Stimulated activated naive CD8-positive, alpha-beta T cell treated with anti-CD3 and anti-CD28 coated beads, Interleukin-15, Interleukin-2, amounts not matched to agents 100 ng/mL and 50 ng/mL, for 24 hours (primary cell): ENCODE results near the gene NPIPB6.
"Not testable (repeated sequence)": the region's sequence is repeated elsewhere in the genome, so short reads cannot be mapped to it uniquely, and the experiment has no call there.

Experiments
- H3K27ac Mint-ChIP-seq: one replicate; pipeline ENCODE4 v1.8.0; 2021; ENCODE audit warnings: mild to moderate bottlenecking, mixed read lengths
- H3K27me3 Mint-ChIP-seq: one replicate; pipeline ENCODE4 v1.8.0; 2021; ENCODE audit warnings: mixed read lengths
- H3K36me3 Mint-ChIP-seq: one replicate; pipeline ENCODE4 v1.8.0; 2021; ENCODE audit warnings: low read depth, mixed read lengths
- H3K4me1 Mint-ChIP-seq: one replicate; pipeline ENCODE4 v1.8.0; 2021; ENCODE audit warnings: low read depth, mixed read lengths
- H3K4me3 Mint-ChIP-seq: one replicate; pipeline ENCODE4 v1.8.0; 2021; ENCODE audit warnings: mild to moderate bottlenecking, mixed read lengths
- H3K9me3 Mint-ChIP-seq: one replicate; pipeline ENCODE4 v1.8.0; 2021; ENCODE audit warnings: mixed read lengths

NPIPB6 gene

DNA sequence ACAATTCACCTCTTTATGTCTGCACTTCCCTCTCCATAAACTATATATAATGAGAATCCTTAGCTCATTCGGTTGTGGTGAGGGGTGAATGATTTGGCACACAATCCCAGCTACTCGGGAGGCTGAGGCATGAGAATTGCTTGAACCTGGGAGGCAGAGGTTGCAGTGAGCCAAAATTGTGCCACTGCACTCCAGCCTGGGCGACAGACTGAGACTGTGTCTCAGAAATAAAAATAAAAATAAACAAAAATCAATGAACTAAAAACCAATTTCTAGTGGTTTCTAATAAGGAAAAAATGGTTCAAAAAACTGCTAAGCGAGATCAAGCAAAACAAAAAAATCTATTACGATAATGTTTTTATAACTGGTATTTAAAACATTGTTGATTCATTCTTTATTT is at the start of gene NPIPB6:
NPIPB6 (minus strand) TSS at position 101 of the 400 bp plus-strand sequence. CDS start 686 bp downstream, outside the sequence.
- H3K27ac Mint-ChIP-seq, H3K27me3 Mint-ChIP-seq: not testable (repeated sequence)

DNA sequence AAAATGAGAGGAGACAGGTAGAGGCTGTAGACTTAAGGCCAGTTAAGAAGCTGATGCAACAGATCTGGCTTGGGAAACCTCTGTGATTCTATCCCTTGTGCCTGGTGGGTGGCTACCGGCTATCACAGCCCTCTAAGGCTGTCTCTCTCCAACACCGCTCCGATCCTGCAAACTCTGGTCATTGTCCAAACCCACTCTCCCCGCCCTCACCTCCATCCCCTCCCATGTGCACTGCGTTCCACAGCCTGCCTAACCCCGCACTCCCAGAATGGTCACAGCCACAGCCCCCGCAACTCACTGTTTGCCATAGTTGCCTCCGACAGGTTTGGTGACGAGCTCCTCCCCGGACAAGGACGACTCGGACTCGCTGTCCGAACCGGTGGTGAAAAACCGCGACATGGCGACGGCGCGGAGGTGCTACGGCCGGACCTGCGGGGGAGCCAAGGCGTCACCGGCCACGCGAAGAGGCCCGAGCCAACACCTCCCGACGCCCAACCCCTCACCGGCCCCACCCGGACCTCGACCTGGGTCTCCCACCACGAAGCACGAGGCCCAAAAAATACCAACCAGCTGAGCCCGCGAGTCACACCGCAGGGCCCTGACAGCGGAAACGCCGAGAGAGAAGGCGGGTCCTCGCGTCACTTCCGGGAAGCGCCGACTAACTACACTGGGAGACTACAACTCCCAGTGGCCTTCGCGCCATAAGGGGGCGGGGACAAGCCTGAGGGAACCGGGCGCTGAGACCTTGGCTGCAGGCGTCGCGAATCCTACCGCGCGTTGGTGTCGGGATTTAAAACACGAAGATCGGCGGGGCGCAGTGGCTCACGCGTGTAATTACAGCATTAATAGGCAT is 40.1 kb upstream of the NPIPB6 start, which contains the start of gene EIF3CL:
EIF3CL (minus strand) TSS at position 622 of the 853 bp plus-strand sequence; CDS start at position 399, 223 bp downstream.
- H3K27ac Mint-ChIP-seq, H3K9me3 Mint-ChIP-seq, H3K36me3 Mint-ChIP-seq, H3K27me3 Mint-ChIP-seq, H3K4me1 Mint-ChIP-seq: not testable (repeated sequence)
- peak within 1 kb of the TSS; percentile 78 for H3K4me3 Mint-ChIP-seq

More for the DNA sequence above, at the start of gene NPIPB6:
- H3K4me1 Mint-ChIP-seq, H3K36me3 Mint-ChIP-seq, H3K4me3 Mint-ChIP-seq, H3K9me3 Mint-ChIP-seq: not testable (repeated sequence)

DNA sequence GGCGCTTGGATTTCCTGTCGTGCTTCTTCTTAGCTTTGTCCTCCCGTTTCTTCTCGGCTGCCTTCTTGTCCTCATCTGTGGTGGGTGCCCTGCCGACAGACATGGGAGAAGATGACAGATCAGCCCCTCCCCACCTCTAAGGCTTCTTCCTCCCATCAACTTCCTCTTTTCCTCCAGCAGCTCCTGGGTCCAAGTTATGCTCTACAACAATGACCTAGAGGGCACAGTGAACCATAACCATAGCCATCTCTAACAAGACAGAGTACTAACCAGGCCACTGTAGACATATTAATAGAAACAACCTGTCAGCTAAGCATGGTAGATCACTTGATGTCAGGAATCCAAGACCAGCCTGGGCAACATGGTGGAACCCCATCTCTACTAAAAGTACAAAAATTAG is 28.7 kb upstream of the NPIPB6 start:
- H3K27ac Mint-ChIP-seq, H3K9me3 Mint-ChIP-seq, H3K27me3 Mint-ChIP-seq, H3K4me1 Mint-ChIP-seq, H3K36me3 Mint-ChIP-seq, H3K4me3 Mint-ChIP-seq: not testable (repeated sequence)

DNA sequence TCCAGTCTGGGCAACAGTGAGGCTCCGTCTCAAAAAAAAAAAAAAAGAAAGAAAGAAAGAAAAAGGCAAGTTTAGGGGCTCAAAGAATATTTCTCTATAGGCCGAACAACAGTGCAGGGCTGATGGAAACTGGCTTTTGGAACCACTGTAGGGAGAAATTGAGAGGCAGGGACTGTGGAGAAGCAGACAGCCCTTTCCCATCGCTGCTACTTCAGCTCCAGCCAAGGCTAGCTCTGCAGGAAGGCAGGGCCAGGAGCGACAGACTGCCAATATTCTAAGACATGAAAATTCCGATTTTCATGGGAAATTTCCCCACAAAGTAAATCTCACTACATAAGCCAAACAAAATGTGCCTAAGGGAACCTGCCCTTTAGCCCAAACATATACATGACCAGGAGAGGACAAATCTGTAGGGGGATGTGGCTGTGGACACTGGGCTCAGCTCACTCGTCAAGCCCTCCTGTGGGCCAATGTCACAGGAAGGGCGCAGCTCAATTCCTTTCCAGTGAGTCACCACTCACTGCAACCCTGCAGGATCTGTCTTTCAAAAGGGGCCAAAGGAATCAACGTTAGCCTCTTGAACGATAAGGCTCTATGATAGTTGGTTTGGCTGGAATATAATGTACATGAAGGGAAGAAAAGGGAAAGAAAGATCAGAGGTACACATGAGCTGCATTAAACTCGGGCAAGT is 19.0 kb upstream of the NPIPB6 start:
- H3K27ac Mint-ChIP-seq, H3K9me3 Mint-ChIP-seq, H3K36me3 Mint-ChIP-seq, H3K4me1 Mint-ChIP-seq, H3K27me3 Mint-ChIP-seq, H3K4me3 Mint-ChIP-seq: not testable (repeated sequence)

DNA sequence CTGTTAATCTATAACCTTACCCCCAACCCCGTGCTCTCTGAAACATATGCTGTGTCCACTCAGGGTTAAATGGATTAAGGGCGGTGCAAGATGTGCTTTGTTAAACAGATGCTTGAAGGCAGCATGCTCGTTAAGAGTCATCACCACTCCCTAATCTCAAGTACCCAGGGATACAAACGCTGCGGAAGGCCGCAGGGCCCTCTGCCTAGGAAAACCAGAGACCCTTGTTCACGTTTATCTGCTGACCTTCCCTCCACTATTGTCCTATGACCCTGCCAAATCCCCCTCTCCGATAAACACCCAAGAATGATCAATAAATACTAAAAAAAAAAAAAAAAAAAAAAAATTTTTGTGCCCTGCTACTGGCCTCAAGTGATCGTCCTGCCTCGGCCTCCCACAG is 14.5 kb upstream of the NPIPB6 start:
- not testable (repeated sequence) for H3K4me3 Mint-ChIP-seq, H3K27me3 Mint-ChIP-seq, H3K27ac Mint-ChIP-seq, H3K36me3 Mint-ChIP-seq, H3K4me1 Mint-ChIP-seq, H3K9me3 Mint-ChIP-seq

DNA sequence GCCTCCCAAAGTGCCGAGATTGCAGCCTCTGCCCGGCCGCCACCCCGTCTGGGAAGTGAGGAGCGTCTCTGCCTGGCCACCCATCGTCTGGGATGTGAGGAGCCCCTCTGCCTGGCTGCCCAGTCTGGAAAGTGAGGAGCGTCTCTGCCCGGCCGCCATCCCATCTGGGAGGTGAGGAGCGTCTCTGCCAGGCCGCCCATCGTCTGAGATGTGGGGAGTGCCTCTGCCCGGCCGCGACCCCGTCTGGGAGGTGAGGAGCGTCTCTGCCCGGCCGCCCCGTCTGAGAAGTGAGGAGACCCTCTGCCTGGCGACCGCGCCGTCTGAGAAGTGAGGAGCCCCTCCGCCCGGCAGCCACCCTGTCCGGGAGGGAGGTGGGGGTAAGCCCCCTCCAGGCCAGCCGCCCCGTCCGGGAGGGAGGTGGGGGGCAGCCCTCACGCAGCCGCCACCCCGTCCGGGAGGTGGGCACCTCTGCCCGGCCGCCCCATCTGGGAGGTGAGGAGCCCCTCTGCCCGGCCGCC is 13.9 kb upstream of the NPIPB6 start:
- not testable (repeated sequence) for H3K36me3 Mint-ChIP-seq, H3K4me3 Mint-ChIP-seq, H3K27ac Mint-ChIP-seq, H3K27me3 Mint-ChIP-seq, H3K4me1 Mint-ChIP-seq, H3K9me3 Mint-ChIP-seq

DNA sequence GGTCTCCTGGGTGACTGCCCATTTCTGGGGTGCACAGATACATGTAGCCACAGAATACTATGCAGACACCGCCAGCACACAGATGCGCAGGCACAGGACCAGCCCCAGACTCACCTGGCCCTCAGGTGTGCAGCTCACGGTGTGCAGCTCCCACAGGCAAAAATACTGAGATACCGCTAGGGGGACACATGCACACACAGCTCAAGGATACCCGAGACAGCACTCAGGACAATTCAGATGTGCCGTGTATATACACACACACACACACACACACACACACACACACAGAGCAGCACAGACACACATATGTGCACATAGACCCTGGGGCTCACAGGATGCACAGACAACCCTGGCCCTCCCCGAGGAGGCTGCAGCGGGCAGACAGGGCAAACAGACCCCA is 11.8 kb upstream of the NPIPB6 start:
- H3K27me3 Mint-ChIP-seq, H3K4me1 Mint-ChIP-seq, H3K36me3 Mint-ChIP-seq, H3K4me3 Mint-ChIP-seq, H3K27ac Mint-ChIP-seq, H3K9me3 Mint-ChIP-seq: not testable (repeated sequence)

DNA sequence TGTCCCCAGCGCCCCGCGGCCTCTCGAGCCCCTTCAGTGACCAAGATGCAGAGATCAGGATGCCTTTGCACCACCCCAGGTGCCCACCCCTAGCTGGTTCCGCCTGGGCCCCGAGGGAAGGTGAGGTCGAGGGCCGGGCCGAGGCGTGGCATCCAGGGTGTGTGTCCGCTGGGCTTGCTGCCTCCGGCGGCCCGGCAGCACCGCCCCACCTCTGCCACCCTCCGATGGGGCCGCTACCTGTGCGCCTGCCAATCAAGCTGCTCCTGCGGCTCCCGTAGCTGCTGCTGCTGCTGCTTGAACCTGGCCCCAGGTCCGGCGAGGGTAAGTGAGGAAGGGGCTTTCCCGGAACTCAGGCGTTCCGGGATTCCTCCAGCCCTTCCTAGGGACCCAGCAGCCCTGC is 11.0 kb upstream of the NPIPB6 start:
- not testable (repeated sequence) for H3K36me3 Mint-ChIP-seq, H3K4me3 Mint-ChIP-seq, H3K27me3 Mint-ChIP-seq, H3K9me3 Mint-ChIP-seq, H3K4me1 Mint-ChIP-seq, H3K27ac Mint-ChIP-seq

DNA sequence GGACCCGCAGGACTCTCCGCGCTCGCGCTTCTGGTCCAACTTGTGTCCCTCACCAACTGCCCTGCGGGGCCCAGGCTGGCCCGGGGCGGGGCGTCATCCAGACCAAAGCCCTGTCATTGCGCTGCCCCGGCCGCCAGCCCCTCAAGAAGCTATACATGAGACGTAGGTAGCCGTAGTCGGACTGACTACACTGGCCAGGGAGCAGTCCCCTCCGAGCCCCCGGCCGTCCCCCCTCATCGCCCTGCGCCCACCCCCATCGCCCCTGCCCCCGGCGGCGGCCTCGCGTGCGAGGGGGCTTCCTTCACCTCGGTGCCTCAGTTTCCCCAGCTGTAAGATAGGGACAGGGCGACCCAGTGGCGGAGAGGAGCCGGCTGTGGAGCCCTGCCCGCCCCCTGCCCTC is 4.6 kb upstream of the NPIPB6 start:
- H3K4me3 Mint-ChIP-seq, H3K36me3 Mint-ChIP-seq, H3K27me3 Mint-ChIP-seq, H3K4me1 Mint-ChIP-seq, H3K9me3 Mint-ChIP-seq, H3K27ac Mint-ChIP-seq: not testable (repeated sequence)

DNA sequence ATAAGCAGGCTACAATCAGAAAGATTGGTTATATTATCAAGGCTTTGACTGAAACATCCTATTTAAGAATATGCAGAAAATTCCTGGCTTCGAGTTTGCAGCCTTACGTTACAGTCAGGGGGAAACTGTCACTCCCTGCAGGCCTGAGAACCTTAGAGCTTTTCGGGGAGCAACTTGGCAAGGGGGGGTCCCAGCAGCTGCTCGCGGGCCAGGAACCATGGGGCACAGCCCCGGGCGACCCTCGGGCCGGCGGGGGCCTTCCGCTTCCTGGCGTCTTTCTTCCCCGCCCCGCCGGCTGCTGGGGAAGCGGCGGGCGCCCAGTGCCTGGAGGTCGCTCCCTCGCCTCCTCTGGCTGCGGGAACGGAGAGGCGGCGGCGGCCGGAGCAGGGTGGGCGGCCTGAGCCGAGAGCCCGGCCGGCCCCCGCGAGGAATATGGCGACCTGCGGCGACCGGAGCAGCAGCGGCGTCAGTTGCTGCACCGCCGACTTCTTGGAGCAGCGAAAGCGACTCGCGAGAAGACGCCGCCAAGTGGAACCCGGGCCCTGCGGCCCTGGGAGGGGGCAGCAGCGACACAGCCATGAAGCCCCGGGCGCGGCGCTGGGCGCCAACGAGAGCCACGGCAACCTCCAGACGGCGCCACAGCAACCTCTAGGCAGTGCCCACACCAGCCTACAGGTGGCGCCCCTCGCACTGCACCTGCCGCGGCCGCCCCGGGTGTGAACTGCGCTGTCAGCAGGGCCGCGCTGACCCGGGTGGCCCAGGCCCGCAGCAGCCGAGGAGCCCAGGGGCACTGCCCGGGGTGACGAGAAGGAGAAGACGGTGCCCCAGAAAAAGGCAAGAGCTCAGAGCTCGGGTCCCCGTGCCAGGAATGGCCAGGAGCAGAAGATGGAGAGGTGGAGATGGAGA is 1.2 kb upstream of the NPIPB6 start:
- H3K4me3 Mint-ChIP-seq, H3K36me3 Mint-ChIP-seq, H3K27ac Mint-ChIP-seq, H3K4me1 Mint-ChIP-seq, H3K9me3 Mint-ChIP-seq, H3K27me3 Mint-ChIP-seq: not testable (repeated sequence)

DNA sequence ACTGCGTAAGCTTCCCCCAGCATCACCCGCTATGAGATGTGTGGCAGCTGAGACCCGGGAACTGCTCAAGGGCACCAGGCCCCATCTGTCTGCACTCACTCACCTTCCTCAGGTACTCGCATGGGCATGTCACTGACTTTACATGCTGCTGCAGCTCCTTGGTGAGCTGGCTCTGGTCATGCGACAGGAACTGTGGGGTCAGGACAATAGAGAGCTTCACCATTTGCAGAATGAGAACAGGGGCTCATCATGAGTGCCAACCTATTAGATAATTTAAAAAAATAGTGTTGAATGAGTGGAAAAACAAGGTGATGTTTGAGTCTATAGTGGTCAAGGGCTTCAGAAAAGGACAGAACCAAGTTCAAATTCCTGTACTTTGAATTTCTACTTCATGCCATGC is 708 bp downstream of the NPIPB6 start:
- not testable (repeated sequence) for H3K36me3 Mint-ChIP-seq, H3K4me3 Mint-ChIP-seq, H3K4me1 Mint-ChIP-seq, H3K27me3 Mint-ChIP-seq, H3K27ac Mint-ChIP-seq, H3K9me3 Mint-ChIP-seq

DNA sequence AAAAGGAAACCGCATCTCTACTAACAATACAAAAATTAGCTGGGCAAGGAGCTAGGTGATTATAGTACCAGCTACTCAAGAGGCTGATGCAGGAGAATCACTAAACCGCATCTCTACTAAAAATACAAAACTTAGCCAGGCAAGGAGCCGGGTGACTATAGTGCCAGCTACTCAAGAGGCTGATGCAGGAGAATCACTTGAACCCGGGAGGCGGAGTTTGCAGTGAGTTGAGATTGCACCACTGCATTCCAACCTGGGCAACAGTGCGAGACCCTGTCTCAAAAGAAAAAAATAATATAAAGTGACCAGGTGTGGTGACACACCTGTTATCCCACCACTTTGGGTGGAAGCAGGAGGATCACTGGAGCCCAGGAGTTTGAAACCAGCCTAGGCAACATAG is 25.1 kb downstream of the NPIPB6 start:
- H3K27me3 Mint-ChIP-seq, H3K36me3 Mint-ChIP-seq, H3K4me3 Mint-ChIP-seq, H3K4me1 Mint-ChIP-seq, H3K9me3 Mint-ChIP-seq, H3K27ac Mint-ChIP-seq: not testable (repeated sequence)

DNA sequence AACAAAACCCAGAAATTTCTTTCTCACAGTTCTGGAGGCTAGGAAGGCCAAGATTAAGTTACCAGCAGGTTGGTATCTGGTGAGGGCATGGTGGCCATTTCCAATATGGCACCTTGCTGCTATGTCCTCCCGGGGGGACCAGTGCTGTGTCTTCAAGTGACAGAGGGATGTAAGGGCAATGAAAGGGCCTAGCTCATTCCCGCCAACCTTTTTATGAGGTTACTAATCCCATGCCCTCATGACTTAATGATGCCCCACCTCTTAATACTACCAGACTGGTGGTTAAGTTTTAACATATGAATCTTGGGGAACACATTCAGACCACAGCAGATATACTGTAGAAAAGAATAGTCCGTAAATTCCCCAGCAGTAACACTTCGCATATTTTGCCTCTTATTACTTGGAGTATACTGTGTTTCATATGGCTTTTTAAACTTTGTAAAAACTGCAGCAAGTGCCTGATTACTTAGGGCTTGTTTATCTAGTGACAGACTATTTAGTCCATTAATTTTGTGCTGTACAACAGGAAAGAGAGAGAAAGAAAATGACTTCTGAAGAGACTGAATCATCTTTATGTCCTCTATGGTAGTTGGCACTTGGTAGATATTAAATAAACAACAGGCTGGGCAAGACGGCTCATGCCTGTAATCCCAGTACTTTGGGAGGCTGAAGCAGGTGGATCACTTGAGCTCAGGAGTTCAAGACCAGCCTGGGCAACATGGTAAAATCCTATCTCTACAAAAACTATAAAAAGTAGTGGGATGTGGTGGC is 26.2 kb downstream of the NPIPB6 start:
- H3K27ac Mint-ChIP-seq, H3K4me1 Mint-ChIP-seq, H3K27me3 Mint-ChIP-seq, H3K4me3 Mint-ChIP-seq, H3K9me3 Mint-ChIP-seq, H3K36me3 Mint-ChIP-seq: not testable (repeated sequence)

DNA sequence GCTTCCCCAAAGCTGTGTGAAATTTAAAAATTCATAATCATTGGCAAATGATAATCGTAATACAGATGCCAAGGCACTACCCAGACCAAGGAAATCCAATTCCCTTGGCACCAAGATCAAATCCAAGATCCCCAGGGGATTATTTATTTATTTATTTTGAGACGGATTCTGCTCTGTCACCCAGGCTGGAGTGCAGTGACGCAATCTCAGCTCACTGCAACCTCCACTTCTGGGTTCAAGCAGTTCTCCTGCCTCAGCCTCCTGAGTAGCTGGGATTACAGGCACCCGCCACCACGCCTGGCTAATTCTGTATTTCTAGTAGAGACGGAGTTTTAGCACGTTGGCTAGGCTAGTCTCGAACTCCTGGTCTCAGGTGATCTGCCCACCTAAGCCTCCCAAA is 27.6 kb downstream of the NPIPB6 start:
- H3K9me3 Mint-ChIP-seq, H3K4me3 Mint-ChIP-seq, H3K4me1 Mint-ChIP-seq: not testable (repeated sequence)

More for the DNA sequence above, 27.6 kb downstream of the NPIPB6 start:
- H3K27me3 Mint-ChIP-seq, H3K27ac Mint-ChIP-seq, H3K36me3 Mint-ChIP-seq: not testable (repeated sequence)
